Skin of body (tissue), 2 donors: ENCODE data around the gene PHC3. TPM values are rescaled to one million over a fixed set of nuclear protein-coding genes. Genes with fewer than 3 reads are reported as not detected.

Experiments used
- DNase-seq: peaks from one replicate; lab custom pipeline; 2025; lab: John Stamatoyannopoulos, UW
- total RNA-seq: library from RNA; depleted of rRNA; stranded (reverse); fragments of >200 nt; gene quantifications from one replicate; pipeline ENCODE4 v1.2.3, GENCODE V29; 2014

Gene PHC3
- total RNA-seq, 1 donor from 2014 or later: 48.7 TPM

DNA sequence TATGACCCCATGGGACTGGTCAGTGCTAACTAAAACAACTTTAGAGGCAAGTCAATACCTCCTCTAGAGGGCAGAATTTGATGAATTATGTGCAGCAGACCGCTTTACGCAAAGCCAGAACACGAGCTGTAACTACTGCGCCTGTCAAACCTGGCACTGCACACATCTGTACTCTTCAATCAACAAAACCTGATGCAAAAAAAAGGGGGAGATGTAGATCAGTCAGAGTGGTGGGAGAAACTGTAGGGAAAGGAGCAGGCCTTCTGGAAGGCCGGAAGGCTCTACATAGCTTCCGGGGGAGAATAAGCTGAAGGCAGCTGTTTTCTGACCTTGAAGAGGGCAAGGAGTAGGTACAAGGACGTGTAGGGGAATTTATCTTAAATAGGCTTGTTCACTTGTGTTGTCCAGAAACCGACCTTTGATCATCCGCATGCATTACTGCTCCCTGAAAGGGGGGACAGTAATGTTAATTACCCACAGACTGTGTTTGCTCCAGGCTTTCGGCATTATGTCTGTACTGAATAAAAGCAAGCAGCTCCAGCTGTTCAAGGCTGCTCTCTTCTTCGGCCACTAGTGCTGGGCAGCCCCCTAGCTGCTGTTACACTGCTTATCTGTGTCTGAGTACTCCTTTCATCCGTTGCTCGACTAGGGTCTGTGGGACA, 102.8 kb downstream of the PHC3 start:
- no peak for DNase-seq

GRCh38 chr3:170077361-170077760, 104.2 kb downstream of the PHC3 start:
- DNase-seq: no peak

- no peak for DNase-seq
Observed at GRCh38 chr3:170076715-170077238, 104.8 kb downstream of the PHC3 start.

DNA sequence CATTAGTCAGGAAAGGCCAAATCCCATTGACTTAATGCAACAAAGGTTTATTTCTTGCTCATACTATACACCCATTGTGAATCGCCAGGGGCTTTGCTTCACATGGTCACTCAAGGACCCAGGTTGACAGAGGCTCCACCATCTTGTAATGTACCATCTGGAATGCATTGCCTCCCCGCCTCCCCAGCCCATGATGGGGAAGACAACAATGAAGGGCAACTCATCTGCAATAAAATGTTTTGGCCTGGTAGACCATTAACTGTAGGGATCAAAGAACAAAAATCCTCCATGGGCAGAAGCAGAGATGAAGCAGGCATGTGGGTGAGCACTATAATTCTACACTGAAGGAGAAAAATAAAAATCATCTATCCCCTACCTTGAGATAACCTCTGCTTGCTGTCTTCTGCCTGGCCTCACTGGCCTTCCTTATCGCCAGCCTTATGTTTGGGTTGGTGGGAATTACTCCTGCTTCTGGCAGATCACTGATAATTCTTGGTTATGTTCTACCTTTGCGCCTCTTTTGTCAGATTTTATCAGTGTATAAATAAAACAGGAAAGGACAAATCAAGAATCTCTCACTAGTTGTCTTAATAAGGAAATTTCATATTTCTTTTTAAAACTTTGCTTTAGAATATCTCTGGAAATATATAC, 106.0 kb downstream of the PHC3 start:
- no peak for DNase-seq

DNA sequence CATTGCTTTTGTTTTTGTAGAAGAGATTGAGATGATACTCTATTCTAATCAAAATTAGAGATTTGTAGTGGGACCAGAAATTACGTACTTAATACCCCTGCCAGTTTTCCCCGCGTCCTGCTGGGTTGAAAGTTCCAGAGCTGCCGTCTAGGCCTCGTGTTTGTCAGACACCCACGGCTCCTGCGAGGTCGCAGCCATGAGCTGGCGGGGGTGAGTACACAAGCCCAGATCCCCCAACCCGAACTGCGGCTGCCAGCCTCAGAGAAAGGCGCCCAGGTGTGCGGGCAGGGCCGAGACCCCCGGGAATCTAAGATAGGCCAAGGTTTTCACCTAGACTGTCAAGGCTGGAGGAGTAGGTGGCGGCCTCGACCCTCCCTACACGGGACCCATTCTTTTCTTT, 117.4 kb downstream of the PHC3 start:
- DNase-seq: no peak

- DNase-seq: no peak
Observed at GRCh38 chr3:170063691-170064090, 117.8 kb downstream of the PHC3 start.

DNA sequence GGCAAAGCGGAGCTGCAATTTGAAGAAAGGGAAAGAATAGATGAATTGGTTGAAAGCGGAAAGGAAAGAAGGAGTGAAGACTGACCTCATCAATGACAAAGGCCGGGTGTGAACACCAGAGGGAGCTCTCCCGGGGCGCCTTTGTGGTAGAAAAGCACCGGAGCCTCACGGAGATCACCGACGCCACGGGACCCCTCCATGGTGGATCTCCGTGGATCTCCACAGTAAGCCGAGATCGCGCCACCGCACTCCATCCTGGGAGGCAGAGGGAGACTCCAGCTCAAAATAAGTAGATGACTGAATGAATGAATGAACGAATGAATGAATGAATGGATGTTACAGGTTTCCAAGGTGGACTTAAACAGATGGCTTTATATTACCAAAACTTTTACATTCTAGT, 118.8 kb downstream of the PHC3 start:
- no peak for DNase-seq

DNA sequence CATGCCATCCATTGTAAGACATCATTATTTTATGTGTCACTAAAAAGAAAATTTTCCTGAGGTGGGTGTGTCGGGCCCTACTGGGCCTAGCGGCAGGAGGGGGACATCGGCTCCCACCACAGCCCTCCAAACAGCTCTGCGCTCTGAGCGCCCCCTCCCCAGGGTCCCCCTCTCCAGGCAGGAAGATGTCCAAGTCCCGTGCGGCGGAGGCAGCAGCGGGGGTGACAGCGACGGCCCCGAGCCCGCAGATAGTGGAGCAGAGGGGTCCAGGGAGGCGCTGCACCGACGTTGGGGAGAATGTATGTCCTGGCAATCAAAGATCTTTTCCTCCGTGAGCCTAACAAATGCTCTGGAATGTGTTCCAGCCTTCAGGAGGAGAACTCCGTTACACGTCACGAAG, 119.5 kb downstream of the PHC3 start:
- DNase-seq: no peak

- DNase-seq: no peak
Observed at GRCh38 chr3:170059447-170059846, 122.1 kb downstream of the PHC3 start.

DNA sequence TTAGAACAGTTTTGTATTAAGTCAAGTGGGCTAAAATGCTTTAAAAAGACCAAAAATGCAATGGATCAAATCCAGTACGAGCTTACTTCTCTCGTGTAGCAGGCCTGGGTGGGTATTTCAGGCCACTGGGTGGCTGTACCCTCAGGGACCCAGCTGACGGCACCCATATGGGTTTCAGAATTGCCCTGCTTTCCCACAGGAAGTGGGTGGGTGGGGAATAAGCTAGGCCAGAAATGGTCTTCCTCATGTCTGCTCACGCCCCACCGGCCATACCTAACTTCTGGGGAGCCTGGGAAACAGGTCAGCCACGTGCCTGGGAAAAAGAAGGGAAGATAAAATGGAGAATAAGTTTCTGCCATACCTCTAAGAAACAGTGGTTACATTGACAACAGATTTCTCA, 123.4 kb downstream of the PHC3 start:
- no peak for DNase-seq

DNA sequence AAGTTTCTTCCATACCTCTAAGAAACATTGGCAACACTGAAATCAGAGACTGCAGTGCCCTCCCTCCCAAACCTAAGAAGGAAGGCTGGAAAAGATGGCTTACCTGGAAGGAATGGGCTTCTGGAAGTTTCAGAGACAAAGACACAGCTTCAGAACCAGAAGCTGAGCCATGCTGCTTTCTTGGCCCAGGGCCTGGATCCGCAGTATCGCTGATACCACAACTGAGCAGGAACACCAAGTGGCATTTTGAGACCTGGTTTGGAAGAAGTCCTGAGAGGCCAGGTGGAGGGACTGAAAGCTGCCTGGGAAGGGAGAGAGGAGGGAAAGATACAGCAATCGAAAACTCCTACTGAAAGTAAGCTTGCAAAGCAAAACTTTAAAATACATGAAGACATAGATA, 124.0 kb downstream of the PHC3 start:
- no peak for DNase-seq

- DNase-seq: no peak
Observed at GRCh38 chr3:170056710-170057454, 124.7 kb downstream of the PHC3 start.

- no peak for DNase-seq
Observed at GRCh38 chr3:170055209-170055608, 126.3 kb downstream of the PHC3 start.

DNA sequence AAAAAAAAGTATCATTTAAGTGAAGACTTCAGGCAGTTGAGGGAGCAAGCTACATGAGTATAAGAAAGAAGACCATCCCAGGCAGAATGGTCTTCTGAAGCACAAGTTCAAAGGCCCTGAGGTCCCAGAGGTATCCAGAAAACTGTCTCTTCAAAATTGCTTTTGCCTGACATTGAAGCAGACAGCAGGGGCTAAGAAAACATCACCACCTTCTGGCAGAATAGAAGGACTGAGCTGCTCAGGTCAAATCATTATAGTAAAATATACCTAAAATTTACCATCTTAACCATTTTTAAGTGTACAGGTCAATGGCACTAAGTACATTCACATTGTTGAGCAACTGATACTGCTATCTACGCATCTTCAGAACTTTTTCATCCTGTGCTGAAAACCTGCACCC, 127.3 kb downstream of the PHC3 start:
- no peak for DNase-seq

- DNase-seq: no peak
Observed at GRCh38 chr3:170052398-170052797, 129.1 kb downstream of the PHC3 start.

DNA sequence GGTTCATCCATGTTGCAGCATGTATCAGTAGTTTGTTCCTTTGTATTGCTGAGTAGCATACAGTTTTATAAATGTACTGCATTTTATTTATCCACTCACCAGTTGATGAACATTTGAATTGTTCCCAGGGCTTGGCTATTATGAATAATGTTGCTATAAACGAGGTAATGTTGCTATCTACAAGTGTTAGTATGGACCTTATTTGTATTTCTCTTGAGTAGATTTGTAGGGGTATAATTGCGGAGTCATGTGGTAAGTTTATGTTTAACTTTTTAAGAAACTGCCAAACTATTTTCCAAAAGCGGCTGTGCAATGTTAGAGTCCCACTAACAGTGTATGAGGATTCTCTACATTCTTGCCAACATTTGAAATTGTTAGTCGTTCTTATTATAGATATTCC, 130.8 kb downstream of the PHC3 start:
- no peak for DNase-seq

GRCh38 chr3:170049146-170050000, 132.2 kb downstream of the PHC3 start:
- no peak for DNase-seq

GRCh38 chr3:170047133-170047404, 134.5 kb downstream of the PHC3 start:
- DNase-seq: no peak

DNA sequence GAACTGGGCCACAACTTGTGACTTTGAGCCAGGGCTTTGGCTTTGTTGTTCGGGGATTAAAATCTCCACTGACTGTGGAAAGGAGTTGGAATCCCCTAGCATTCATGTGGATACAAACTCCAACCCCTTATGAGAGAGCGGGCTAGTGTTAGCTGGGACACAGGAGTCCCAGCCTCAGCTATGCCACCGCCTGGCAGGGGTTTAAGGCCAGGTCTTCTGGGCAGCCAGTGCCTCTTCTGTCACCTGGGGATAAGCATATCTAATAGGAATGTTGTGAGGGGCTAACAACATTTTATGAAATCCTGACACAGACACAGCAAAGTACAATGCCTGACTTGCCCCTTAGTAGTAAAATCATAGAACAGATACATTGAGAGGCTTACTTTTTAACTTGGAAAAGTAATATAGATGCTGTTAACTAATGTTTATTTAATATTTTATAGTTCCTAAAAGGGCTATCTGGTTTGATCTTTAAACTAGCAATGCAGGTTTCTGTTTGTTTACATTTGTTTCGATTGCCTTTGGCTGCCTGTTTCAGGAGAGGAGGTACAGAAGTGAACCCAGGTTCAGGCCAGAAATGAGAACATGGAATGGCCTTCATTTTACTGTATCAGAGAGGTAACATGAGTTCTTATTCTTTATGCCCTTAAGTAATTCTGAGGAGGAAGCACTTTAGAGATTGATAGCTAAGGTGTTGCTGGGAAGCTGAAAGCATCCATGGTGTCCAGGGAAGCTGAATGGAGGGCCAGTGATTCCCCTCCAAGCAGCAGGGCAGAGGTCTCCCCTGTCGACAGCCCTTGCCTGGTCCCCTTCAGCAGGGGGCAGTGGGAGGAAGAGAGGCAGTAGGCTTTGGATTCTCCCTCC, 135.0 kb downstream of the PHC3 start:
- DNase-seq: no peak

GRCh38 chr3:170044795-170045244, 136.7 kb downstream of the PHC3 start:
- no peak for DNase-seq

- DNase-seq: no peak
Observed at GRCh38 chr3:170044271-170044670, 137.3 kb downstream of the PHC3 start.
